ENCODE results near the gene CDC42BPA.

The CDC42BPA gene

DNA sequence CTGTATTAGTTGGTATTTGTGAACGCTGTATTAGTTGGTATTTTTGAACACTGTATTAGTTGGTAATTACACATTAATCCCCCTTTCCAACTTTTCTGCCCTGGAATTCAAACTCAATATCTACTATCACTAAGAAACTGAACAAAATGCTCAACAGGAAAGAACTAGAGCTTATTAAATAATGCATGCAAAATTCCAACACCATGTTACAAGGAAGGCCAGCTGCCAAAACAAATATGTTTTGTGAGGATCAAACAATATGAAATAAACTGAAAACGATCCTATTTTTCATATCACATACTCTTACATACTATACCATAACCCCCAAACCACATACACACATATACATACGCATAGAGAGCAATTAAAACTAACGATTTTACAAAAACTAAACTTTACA is 104.9 kb downstream of the CDC42BPA start:
- no peak for DNase-seq (ENCODE audit: low read depth)

DNA sequence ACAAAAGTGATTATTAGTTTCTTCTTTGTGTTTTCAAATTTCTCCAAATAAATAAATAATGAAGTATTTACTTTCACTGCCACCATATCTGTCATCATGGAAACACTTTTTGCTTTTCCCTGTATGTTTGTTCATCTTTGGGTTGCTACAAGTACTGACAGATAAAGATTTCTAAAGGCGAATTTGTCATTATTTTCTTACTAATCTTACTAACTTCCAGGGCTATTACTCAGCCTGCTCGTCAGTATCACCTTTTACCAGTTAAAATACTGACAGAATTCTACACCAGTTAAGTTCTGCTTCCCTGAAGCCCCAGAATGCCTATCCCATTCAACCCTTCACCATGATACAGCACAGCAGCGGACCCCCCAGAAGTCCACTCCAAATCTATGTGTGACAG is 106.1 kb downstream of the CDC42BPA start:
- DNase-seq (ENCODE audit: low read depth), result no peak

DNA sequence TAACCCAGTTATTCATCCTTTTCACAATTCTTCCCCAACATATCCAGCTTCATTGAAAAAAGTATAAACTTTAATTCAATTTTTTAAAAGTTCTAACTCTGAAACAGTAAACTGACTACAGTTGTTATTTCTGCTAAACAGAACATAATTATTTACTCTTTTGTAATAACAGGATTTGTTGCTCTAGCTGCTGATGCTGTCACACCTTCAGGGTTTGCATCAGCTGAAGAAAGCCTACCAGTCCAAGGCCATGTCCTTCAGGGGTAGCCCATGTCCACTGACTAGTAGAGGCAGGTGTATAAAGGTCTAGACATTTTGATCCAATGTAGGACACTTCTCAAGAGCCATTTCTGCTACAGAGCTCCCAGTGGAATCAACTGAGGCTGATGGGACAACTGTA is 107.7 kb downstream of the CDC42BPA start:
- DNase-seq (ENCODE audit: low read depth), result no peak

DNA sequence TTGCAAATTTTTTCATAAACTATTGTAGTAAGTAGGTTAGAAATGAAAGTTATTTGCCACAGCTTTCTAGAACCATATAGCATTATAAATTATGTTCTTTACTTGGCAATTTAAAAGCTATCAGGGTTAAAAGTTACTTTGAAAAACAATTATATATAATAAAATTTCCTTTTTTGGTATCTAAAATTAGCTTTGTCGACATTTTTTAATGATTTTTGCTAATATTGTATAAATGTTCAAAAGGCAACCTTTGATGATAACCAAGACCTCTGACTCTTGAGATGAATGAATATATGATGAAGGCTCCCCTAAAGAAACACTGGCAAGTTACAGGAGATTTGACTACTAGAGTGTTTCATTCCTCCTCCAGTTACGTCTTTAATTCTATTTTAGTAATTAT is 121.2 kb downstream of the CDC42BPA start:
- DNase-seq (ENCODE audit: low read depth), result no peak

DNA sequence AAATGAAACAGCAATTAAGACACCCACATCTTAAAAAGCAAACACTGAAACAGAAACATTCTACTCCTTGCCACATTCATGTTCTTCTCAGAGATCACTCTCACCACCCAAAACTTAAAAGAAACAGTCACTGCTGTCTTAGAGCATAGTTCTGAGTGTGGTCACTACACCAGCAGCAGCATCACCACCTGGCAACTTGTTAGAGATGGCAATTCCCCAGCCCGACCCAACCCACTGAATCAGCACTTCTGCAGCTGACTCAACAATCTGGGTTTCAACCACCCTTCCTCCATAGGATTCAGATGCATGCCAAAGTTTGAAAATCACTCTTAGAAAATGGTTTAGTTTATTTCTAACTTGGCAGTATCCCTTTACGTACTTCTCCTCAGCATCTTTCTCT is 126.1 kb downstream of the CDC42BPA start:
- no peak for DNase-seq (ENCODE audit: low read depth)

DNA sequence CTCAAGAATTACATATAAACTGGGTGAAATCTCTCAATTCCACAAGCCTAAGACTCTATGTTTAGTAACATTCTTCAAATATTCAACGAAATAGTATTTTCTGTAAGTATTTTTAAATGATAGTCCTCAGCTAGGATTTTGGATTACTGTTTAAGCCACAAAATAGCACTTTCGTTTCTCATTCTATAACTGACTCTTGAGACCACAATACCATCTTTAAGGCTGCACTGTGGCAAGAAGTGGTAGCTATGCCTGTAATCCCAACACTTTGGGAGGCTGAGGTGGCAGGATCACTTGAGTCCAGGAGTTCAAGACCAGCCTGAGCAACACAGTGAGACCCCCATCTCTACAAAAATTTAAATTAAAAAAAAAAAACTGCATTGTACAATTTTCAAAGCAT is 126.7 kb downstream of the CDC42BPA start:
- DNase-seq (ENCODE audit: low read depth), result no peak

DNA sequence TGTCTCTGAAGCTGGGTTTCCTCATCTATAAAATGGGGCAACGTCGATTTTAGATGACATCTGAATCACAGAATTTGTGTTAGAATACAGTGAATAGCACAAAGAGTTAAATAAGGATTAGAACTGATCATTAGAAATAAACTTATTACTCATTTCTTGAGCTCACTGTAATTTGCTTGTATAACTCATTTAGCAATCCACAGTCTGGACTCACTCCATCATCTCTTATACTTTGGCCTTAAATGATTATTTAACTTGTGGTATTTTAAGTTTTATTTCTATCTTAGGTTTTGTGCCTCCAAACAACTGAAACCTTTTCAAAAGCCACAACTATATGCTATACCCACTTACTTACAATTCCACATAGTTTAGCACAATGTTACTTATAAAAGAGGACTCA is 128.0 kb downstream of the CDC42BPA start:
- no peak for DNase-seq (ENCODE audit: low read depth)

DNA sequence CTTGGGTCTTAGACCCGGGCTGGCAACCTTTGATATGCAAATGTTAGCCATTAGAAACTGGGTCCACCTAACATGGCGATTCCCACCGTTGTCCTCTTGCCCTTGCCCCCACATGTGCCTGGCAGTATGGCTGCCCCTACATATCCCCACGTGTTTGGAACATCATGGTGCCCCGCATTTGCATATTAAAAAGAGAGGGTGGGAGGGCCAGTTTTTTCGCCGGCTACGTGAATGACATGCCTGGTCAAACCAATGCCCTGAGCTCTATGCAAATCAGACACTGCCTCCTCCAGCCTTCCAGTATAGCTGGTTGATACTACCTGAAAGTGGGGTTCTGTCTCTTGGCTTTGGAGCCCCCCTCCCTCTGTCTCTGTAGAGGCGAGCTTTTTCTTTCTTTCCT is 133.0 kb downstream of the CDC42BPA start:
- no peak for DNase-seq (ENCODE audit: low read depth)

DNA sequence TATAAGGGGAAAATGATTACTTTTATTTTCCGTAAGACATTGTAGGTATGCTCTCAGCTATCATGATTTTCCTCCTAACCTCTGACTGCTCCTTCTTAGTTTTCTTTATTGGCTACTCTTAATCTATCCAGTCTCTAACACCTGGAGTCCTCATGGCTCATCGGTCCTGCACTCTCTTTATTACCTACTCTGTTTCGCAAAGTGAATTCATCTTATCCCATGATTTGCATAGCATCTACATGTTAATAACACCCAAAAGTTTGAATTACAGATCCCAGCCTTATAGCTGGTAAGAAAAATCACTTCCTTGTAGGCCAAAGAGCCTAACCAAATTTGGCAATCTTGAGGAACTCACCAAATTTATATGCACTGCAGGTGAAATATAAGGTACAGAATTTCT is 136.3 kb downstream of the CDC42BPA start:
- DNase-seq (ENCODE audit: low read depth), result no peak

DNA sequence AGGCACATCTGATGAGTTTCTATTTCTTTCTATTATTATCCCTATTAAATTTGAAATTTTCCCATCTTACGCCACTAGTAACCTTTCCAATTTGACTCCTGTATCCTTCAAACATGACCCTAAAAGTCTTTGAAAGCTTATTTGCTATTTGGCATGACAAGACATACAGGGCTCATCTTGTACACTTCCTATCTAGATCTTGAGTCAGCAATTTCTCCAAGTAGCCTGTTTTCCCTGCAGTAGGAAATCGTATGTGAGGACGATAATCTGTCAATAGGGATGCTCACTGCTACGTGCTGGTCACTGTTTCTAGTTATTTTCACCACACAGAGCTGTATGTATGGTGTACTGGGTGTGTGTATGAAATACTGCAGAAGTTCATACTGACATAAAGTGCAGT is 142.7 kb downstream of the CDC42BPA start:
- DNase-seq (ENCODE audit: low read depth), result no peak

DNA sequence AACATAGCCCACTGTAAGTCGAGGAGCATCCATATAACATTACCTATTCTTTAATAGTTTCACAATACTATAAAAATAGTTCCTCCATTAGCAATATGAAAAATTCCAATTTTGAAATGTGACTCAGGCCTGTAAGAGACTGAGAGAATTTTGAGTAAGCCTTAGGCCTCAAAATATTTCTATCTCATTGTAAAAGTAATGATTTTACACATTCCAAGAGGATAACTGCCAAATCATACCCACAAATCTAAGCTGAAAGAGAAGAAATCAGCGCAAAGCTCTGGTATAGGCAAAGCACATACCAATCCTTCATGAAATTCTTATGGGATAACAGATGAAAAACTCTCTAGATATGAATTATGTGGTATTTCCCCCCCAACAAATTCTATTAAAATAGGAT is 144.1 kb downstream of the CDC42BPA start:
- no peak for DNase-seq (ENCODE audit: low read depth)

DNA sequence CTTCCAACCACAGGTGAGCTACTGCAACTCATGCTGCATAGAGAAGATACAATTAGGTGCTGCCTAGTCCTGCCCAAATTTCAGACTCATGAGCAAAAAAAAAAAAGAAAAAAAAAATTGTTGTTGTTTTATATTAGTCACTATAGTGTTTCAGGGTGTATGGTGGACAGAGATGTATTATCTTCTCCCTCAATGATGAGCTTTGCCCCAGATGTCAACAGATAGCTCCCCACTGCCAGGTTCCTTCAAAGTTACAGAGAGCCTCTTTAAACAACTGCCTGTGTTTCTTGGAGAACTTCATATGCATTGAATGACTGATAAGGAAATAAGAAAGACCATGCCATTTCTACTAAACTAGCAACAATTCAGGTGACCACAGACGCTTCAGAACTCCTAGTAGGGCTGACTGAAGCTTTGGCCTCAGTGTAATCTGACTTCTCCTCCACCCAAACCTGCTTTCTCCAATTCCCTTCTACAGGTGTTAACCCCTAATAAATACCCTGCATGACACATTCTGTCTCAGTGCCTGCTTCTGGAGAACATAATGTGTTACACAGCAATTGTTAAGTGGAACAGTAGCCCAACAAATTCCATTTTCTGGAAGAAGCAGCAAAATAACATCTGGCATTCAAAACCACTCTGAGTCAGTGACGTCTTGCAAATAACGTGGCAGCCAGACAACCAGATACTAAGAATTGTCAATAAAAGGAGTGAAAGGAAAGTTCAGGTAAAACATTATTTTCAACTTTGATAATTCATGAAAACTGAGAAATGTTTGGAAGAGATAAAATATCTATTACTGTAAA is 147.7 kb downstream of the CDC42BPA start:
- DNase-seq (ENCODE audit: low read depth), result no peak

DNA sequence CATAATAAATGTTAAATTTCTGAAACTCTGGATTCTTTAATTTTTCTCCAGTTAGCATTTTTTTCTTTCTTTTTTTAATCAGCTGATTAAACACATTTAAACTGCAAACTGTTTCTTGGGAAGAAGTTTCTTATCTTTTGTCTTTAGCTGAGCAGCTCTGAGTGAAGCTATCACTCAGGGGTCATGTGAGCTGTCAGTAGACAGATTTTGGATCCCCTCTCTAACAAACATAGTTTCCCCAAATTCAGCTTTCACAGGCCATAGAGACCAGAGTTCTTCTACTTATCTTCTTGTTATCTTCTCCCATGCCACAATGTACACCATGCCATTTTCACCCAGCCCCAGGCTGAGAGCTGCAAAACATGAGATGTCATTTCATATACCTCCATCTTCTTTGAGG is 148.9 kb downstream of the CDC42BPA start:
- DNase-seq (ENCODE audit: low read depth), result no peak

DNA sequence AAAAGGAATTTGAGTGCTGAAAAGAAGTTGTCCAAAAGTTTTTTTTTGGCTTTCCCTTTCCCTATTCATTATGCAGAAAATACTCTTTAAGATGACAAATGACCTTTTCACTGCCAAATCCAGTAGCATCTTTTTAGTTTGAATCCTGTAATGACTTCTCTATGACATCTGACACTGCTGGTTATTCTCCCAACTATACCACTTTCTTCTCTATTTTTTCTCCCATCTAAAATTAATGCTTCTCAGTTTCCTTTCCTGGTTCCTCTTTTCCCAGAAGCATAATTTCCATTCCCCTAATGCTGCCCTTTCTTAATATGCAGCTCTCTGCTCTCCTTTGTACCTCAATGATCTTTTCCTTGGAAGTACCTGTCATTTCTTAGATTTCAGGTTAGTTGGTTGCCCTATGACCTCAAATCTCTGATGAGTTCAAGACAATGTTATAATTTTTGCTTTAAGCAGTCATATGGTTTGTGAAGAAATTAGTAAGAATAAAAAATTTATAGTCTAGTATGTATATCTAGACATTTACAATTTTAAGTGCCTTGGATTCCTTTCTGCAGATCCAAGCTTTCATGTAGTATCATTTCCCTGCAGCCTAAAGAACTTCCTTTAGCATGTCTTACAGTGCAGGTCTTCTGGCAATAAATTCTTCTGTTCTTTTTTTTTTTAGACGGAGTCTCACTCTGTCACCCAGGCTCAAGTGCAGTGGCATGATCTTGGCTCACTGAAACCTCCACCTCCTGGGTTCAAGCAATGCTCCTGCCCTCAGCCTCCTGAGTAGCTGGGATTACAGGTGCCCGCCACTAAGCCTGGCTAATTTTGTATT is 150.8 kb downstream of the CDC42BPA start:
- no peak for DNase-seq (ENCODE audit: low read depth)

DNA sequence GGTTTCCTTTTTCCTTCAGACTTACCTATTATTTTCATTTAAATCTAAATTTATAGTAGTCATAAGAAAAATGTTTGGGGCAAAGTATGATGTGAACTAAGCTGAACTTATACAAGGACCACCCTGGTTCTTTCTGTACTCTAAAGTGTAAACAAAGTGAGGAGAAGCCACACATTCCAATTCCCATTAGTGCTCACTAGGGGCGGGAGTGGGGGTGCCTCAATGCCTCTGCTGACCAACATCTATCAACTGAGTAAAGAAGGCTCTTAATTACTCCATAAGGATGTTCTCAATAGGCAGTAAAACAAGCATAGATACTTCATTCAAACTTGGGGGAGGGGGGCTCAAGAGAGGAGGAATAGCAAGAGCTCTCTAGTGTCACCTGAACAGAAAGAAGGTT is 151.7 kb downstream of the CDC42BPA start:
- no peak for DNase-seq (ENCODE audit: low read depth)

DNA sequence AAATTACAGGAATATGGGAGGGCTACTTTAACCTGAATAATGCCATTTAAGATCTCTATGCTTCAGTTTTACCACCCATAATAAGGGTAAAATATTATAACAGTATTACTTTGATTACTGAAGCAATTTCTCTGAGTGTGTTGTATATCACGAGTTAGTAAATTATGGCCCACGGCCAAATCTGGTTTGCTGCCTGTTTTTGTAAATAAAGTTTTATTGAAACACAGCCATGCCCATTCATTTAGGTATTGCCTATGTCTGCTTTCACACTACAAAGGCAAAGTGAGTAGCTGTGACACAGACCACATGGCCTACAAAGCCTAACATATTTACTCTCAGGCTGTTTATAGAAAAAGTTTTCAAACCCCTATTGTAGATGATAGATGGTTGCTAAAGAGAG is 156.8 kb downstream of the CDC42BPA start:
- DNase-seq (ENCODE audit: low read depth), result no peak

DNA sequence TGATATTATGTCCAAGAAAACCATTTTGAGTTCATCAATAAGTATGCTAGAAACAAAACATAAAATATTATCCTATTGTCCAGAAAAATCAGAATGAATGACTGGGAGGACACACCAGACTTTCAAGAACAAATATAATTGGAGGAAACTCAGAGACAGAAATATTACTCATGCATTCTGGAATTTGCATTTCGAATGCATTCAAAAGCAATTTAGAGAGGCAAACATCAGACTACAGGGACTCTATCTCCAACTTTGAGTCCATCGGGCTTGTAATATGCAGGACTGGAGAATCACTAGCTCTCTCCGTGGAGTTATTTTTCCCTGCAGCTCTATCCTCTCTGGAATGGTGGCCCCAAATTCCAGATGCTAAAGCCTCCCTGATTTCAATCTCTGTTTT is 161.8 kb downstream of the CDC42BPA start:
- DNase-seq (ENCODE audit: low read depth), result no peak

DNA sequence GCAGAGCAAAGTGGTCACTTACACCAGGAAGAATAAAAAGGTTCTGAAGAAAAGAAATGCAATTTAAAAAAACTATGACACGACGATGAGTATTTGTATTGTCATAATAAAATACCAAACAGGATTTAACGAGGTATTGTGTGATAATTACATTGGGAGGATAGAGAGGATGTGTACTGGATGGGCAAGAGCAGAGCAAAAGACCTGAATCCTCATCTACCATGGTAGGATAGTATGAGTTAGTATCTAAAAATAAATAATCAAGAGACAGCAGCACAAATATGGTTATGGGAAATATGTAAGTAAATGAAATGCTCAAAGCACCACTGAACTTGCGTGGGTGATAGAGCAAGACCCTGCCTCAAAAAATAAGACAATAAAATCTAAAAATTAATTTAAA is 162.6 kb downstream of the CDC42BPA start:
- DNase-seq (ENCODE audit: low read depth), result no peak

DNA sequence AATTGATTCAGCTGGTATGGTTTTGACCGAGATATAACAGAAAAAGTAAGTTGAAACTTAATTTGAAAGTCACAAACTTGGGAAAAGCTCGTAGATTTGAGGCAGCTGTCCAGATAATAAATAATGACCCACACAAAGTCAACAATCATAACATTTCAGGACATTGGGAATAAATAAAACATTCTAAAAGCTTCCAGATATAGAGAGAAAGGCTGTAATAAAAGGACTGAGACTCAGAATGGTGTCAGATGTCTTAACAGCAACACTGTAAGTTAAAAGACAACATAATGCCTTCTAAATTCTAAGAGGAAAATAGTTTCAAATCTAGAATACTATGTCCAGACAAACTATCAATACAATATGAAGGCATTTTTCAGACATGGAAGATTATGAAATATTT is 163.3 kb downstream of the CDC42BPA start:
- no peak for DNase-seq (ENCODE audit: low read depth)

DNA sequence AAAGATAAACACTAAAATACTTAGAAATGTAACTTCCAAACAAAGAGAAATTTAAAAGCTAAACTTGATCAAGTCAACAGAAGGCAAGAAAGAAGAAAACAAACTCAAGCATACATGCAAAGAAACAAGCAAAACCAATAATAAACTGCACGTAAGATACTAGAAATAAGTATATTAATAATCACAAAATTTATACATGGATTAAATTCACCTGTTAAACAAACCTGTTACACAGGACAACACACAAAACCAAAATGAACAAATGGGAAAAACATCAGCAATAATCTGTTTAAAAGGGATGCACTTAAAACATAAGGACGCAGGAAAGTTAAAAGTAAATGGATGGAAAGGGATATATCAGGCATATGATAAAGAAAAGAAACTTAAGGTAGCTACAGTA is 165.8 kb downstream of the CDC42BPA start:
- no peak for DNase-seq (ENCODE audit: low read depth)

DNA sequence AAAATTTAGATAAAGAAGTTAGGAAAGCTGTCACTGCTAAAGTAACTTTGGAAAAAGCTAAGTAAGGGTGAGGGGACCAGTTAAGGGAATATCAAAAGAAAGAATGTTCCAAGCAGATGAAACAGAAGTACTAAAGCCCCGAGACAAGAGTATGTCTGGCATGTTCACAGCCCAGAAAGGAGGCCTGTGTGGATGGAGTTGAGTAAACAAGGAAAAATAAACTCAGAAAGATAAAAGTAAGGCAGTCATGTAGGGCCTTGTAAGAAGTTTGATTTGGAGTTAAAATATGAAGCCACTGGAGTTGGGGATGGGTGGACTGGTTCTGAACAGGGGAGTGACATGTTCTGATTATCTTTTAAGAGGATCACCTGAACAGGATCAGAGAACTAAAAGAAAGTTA is 177.9 kb downstream of the CDC42BPA start:
- no peak for DNase-seq (ENCODE audit: low read depth)

DNA sequence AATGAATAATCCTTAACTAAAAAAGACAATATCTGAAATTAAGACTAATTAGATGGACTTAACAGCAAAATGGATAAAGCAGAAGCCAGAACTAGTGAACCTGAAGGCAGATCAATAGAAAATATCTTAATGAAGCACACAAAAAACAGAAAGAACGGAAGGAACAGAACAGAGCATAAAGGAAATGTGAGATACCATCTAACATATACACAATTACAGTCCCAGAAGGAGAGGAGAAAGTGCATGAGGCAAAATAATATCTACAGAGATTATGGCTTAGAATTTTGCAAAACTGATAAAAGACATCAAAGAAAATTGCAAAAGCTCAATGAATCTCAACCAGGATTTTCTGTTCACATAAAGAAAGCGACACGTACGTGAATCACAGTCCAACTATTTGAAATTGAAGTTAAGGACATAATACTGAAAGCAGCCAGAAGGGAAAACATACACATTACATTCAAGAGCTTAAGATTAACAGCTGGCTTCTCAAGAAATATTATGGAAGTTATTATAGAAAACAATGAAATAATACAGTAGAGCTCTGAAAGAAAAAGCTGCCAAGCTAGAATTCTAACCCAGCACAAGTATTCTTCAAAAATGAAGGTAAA is 182.0 kb downstream of the CDC42BPA start:
- DNase-seq (ENCODE audit: low read depth), result no peak

DNA sequence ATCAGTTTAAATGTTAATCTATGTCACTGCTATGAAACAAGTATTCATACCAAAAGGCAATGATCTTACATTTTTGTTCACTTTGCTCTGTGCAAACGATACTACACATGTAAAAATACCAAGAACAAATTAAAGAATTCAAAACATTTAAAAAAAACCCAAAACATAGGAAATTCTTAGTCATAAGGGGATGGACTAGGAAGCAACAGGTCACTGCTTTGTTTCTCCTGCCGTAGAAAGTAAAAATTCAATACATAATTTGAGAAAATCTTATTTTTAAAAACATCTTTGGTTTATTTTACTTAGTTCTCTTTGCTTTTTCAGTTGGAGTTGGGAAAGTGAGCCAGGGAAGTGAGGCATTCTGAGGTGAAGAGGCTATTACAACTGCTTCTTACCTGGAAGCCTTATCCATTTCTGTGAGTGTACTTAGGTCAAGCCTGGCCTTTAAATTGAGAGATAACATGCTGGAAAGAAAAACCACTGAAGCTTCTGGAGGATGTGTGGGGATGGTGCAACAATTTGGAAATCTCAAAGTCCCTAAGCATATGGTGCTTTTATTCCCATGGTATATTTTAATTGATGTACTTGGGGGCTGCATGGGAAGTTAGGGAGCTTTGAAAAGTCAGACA is 183.5 kb downstream of the CDC42BPA start:
- no peak for DNase-seq (ENCODE audit: low read depth)
